Neuronal stem cell (in vitro differentiated cells): ENCODE measurements around the gene ACKR2.

Source experiments
- DNase-seq: peaks from one replicate; pipeline ENCODE4 v3.0.0-alpha.2; 2013; ENCODE audit warnings: low spot score
- H2AFZ ChIP-seq: one replicate; pipeline ENCODE4 v1.6.1; 2013; ENCODE audit warnings: mild to moderate bottlenecking, low read length, inconsistent platforms
- H2AK5ac ChIP-seq: 2 replicates; pipeline ENCODE4 v1.6.1; 2013; ENCODE audit warnings: low read depth, mild to moderate bottlenecking, inconsistent platforms, low read length, moderate library complexity, mixed read lengths
- H2BK120ac ChIP-seq: 2 replicates; pipeline ENCODE4 v1.6.1; 2013; ENCODE audit warnings: low read depth, mild to moderate bottlenecking, inconsistent platforms, low read length, moderate library complexity, mixed read lengths
- H2BK12ac ChIP-seq: one replicate; pipeline ENCODE4 v1.6.1; 2013; ENCODE audit warnings: low read length, inconsistent platforms
- H2BK15ac ChIP-seq: 2 replicates; pipeline ENCODE4 v1.6.1; 2013; ENCODE audit warnings: mild to moderate bottlenecking, low read length, inconsistent platforms, mixed read lengths
- H2BK5ac ChIP-seq: one replicate; pipeline ENCODE4 v1.6.1; 2013; ENCODE audit warnings: inconsistent platforms, mild to moderate bottlenecking, low read length, moderate library complexity
- H3K14ac ChIP-seq: one replicate; pipeline ENCODE4 v1.6.1; 2013; ENCODE audit warnings: low read length, inconsistent platforms
- H3K18ac ChIP-seq: 2 replicates; pipeline ENCODE4 v1.6.1; 2013; ENCODE audit warnings: low read length, inconsistent platforms
- H3K23ac ChIP-seq: 2 replicates; pipeline ENCODE4 v1.6.1; 2013; ENCODE audit warnings: low read depth, mild to moderate bottlenecking, mixed read lengths, low read length, inconsistent platforms; ENCODE audit not compliant: poor library complexity
- H3K27ac ChIP-seq: replicated peaks from 3 replicates; pipeline ENCODE4 v1.5.1; 2013; ENCODE audit warnings: low read length, inconsistent platforms
- H3K27me3 ChIP-seq, 3 experiments: 2 replicates each; pipeline ENCODE4 v1.6.1; 2013; ENCODE audit warnings: low read length in 3 of 3, mild to moderate bottlenecking in 2 of 3, inconsistent platforms in 1 of 3, low read depth in 1 of 3, mixed read lengths in 1 of 3, moderate library complexity in 1 of 3; ENCODE audit not compliant: control insufficient read depth in 3 of 3, insufficient read depth in 3 of 3
- H3K36me3 ChIP-seq, 2 donors: replicated peaks in 1 of 2; 2 replicates each; pipeline ENCODE4 v1.6.1; 2013; ENCODE audit warnings: low read length in 2 of 2; ENCODE audit not compliant: control insufficient read depth in 2 of 2, insufficient read depth in 2 of 2
- H3K4ac ChIP-seq: 2 replicates; pipeline ENCODE4 v1.6.1; 2013; ENCODE audit warnings: inconsistent platforms, mild to moderate bottlenecking, low read length, moderate library complexity
- H3K4me1 ChIP-seq, 2 donors: 1 replicate in 1 of 2; 2 replicates in 1 of 2; pipeline ENCODE4 v1.6.1; 2013; ENCODE audit warnings: low read length in 2 of 2, low read depth in 1 of 2; ENCODE audit not compliant: control insufficient read depth in 2 of 2, insufficient read depth in 1 of 2
- H3K4me2 ChIP-seq: one replicate; pipeline ENCODE4 v1.6.1; 2013; ENCODE audit warnings: mild to moderate bottlenecking, low read length, inconsistent platforms; ENCODE audit not compliant: insufficient read depth, poor library complexity, severe bottlenecking
- H3K4me3 ChIP-seq, 2 donors: 2 replicates each; pipeline ENCODE4 v1.5.1; 2013; ENCODE audit warnings: low read length in 2 of 2, mild to moderate bottlenecking in 2 of 2, inconsistent platforms in 1 of 2, moderate library complexity in 1 of 2
- H3K79me1 ChIP-seq: one replicate; pipeline ENCODE4 v1.6.1; 2013; ENCODE audit warnings: low read depth, mild to moderate bottlenecking, inconsistent platforms, low read length, moderate library complexity
- H3K9ac ChIP-seq: one replicate; pipeline ENCODE4 v1.6.1; 2013; ENCODE audit warnings: mild to moderate bottlenecking, low read depth, low read length, inconsistent platforms; ENCODE audit not compliant: poor library complexity
- H3K9me3 ChIP-seq, 2 donors: replicated peaks in 1 of 2; 2 replicates each; pipeline versions ENCODE3 to v1.6.1; 2013; ENCODE audit warnings: low read length in 2 of 2, mild to moderate bottlenecking in 2 of 2, inconsistent platforms in 1 of 2, low read depth in 1 of 2, mixed read lengths in 1 of 2, moderate library complexity in 1 of 2; ENCODE audit not compliant: control insufficient read depth in 2 of 2, insufficient read depth in 1 of 2
- H4K8ac ChIP-seq: one replicate; pipeline ENCODE4 v1.6.1; 2013; ENCODE audit warnings: low read depth, mild to moderate bottlenecking, inconsistent platforms, low read length, moderate library complexity
- H4K91ac ChIP-seq: one replicate; pipeline ENCODE4 v1.6.1; 2013; ENCODE audit warnings: low read length, low read depth, mild to moderate bottlenecking, inconsistent platforms; ENCODE audit not compliant: poor library complexity
- WGBS, 2 donors: extraction: QIAGEN DNeasy Blood & Tissue Kit; methylation state at CpG; one replicate each; pipeline ENCODE4 v1.1.7; 2013; ENCODE audit warnings: missing lambda C conversion rate in 2 of 2, mixed read lengths in 1 of 2; ENCODE audit not compliant: insufficient read length in 2 of 2, insufficient replicate concordance in 1 of 2; ENCODE audit errors: extremely low coverage in 2 of 2; 5-methylcytosine and 5-hydroxymethylcytosine counted together

The ACKR2 gene

DNA sequence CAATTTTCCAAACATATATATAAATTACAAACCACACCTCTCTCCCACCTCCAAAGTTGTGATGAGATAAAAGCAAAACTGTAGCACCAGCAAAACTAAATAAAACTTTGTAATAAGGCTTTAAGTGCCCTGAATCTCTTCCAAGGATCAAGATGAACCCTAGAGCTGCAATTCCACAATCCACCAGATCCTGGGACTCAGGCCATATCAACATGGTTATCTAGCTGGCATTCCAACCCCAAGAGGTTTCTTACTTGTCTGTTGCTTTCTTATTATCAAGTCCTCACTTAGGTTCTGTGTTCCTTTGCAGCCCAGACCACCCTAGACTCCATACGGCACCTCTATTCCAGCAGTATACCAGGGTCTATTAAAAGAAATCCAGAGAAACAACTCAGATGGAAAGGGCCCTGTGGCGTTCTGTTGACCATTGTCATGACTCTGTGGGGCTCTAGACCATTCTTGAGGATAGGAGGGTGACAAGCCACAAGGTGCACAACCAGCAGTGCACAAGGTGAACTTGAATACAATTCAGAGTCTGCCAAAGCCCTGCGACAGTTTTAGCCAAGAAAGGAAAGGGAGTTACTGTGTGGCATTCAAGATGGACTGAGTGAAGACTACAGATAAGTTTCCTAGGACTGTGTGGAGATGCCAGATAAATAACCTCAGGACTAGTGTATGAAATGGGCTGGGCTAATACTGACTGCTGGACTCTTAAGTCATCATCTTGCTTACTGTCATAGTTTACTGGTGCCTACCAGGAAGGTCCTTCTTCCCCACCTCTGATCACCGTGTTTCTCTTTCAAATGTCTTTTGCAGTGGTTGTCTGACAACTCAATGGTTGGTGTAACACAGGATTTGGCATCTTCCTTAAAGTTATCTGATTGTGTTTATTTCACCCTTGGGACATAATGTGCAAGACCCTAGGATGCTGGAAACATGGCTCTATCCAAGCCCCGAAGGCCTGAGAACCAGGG, 27.2 kb downstream of the ACKR2 start:
- no peak overlapping the region for H2BK12ac ChIP-seq
- H4K91ac ChIP-seq = no peak overlapping the region
- no peak overlapping the region for H2AK5ac ChIP-seq
- no peak overlapping the region for H2AFZ ChIP-seq
- no peak overlapping the region for H3K9ac ChIP-seq
- no peaks in the 10 kb centered on the region for H3K79me1 ChIP-seq
- no peak overlapping the region for H4K8ac ChIP-seq
- no peak overlapping the region for H3K4ac ChIP-seq
- no peaks in the 10 kb centered on the region for H3K4me1 ChIP-seq
- no peak overlapping the region for H3K14ac ChIP-seq
- H3K27ac ChIP-seq = no peak overlapping the region
- peaks cover 0 to 9% (median 0%) of the 10 kb centered on the region in 3 experiments for H3K27me3 ChIP-seq
- no peak overlapping the region for H3K23ac ChIP-seq
- no peak overlapping the region for H2BK5ac ChIP-seq
- no CpG with 5 or more reads among the region's 5 CpGs for WGBS, 2 donors
- H3K18ac ChIP-seq = no peak overlapping the region
- H2BK15ac ChIP-seq = no peak overlapping the region
- H2BK120ac ChIP-seq = no peak overlapping the region
- no peak overlapping the region for H3K4me3 ChIP-seq
- DNase-seq = no peak
- H3K9me3 ChIP-seq = no peaks in the 10 kb centered on the region
- no peak overlapping the region for H3K4me2 ChIP-seq
- no peaks in the 10 kb centered on the region for H3K36me3 ChIP-seq

DNA sequence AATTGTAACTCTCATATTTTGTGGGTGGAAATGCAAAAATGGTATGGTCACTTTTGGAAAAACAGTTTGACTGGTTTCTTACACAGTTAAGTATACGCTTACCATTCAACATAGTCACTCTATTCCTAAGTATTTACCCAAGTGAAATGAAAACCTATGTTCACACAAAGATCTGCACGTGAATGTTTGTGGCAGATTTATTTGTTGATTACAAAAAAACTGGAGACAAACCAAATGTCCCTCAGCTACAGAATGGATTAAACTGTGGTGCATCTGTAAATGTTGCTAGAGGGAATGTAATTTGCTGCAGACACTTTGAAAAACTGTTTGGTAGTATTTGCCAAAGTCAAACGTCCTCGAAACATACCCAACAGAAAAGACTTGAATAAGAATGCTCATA, 29.3 kb downstream of the ACKR2 start:
- no CpG with 5 or more reads among the region's 4 CpGs for WGBS, 2 donors
- H2AK5ac ChIP-seq = no peak overlapping the region
- no peak for DNase-seq

DNA sequence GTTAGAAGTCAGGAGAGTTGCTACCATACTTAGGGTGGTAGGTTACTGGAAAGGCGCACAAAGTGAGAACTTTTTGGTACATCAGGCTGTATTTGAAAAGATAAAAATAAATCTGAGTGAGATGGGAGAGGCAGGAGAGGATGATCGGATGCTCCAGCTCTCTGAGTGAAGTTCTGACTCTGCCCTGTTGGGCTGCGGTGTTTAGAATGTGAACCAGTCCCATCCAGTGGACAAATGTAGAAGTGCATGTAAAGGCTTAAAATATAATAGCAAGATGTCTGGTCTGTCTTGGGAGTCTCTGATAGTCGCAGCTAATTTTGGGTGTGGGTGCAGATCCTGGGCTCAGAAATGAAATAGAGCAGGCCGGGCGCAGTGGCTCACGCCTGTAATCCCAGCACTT, 30.4 kb downstream of the ACKR2 start:
- H3K79me1 ChIP-seq = no peaks in the 10 kb centered on the region
- peaks cover 0 to 9% (median 0%) of the 10 kb centered on the region in 3 experiments for H3K27me3 ChIP-seq
- H3K4me3 ChIP-seq = no peak overlapping the region
- no peak overlapping the region for H4K91ac ChIP-seq
- H3K27ac ChIP-seq = no peak overlapping the region
- no CpG with 5 or more reads among the region's 7 CpGs for WGBS, 2 donors
- no peak overlapping the region for H3K4ac ChIP-seq
- no peak overlapping the region for H3K23ac ChIP-seq
- no peak overlapping the region for H4K8ac ChIP-seq
- no peak overlapping the region for H3K9ac ChIP-seq
- no peaks in the 10 kb centered on the region for H3K9me3 ChIP-seq
- no peak overlapping the region for H2BK120ac ChIP-seq
- DNase-seq = peak; percentile 38
- H2BK12ac ChIP-seq = no peak overlapping the region
- H3K14ac ChIP-seq = no peak overlapping the region
- H2BK15ac ChIP-seq = no peak overlapping the region
- H3K4me2 ChIP-seq = no peak overlapping the region
- H3K18ac ChIP-seq = no peak overlapping the region
- peaks cover 0 to 5% of the 10 kb centered on the region in 2 donors for H3K4me1 ChIP-seq
- H3K36me3 ChIP-seq = no peaks in the 10 kb centered on the region
- no peak overlapping the region for H2AK5ac ChIP-seq
- H2BK5ac ChIP-seq = no peak overlapping the region
- peak overlapping the region; percentile 0 for H2AFZ ChIP-seq

More for the DNA sequence above, 29.3 kb downstream of the ACKR2 start:
- H2AFZ ChIP-seq = no peak overlapping the region
- no peaks in the 10 kb centered on the region for H3K4me1 ChIP-seq
- H3K14ac ChIP-seq = no peak overlapping the region
- no peak overlapping the region for H3K4me2 ChIP-seq
- H2BK12ac ChIP-seq = no peak overlapping the region
- no peak overlapping the region for H3K27ac ChIP-seq
- H2BK120ac ChIP-seq = no peak overlapping the region
- no peaks in the 10 kb centered on the region for H3K9me3 ChIP-seq
- no peak overlapping the region for H3K4ac ChIP-seq
- H3K27me3 ChIP-seq = peaks cover 0 to 9% (median 0%) of the 10 kb centered on the region in 3 experiments
- H2BK5ac ChIP-seq = no peak overlapping the region
- H2BK15ac ChIP-seq = no peak overlapping the region
- no peak overlapping the region for H4K8ac ChIP-seq
- H3K79me1 ChIP-seq = no peaks in the 10 kb centered on the region
- no peak overlapping the region for H3K23ac ChIP-seq
- no peaks in the 10 kb centered on the region for H3K36me3 ChIP-seq
- H4K91ac ChIP-seq = no peak overlapping the region
- no peak overlapping the region for H3K4me3 ChIP-seq
- H3K9ac ChIP-seq = no peak overlapping the region
- no peak overlapping the region for H3K18ac ChIP-seq

DNA sequence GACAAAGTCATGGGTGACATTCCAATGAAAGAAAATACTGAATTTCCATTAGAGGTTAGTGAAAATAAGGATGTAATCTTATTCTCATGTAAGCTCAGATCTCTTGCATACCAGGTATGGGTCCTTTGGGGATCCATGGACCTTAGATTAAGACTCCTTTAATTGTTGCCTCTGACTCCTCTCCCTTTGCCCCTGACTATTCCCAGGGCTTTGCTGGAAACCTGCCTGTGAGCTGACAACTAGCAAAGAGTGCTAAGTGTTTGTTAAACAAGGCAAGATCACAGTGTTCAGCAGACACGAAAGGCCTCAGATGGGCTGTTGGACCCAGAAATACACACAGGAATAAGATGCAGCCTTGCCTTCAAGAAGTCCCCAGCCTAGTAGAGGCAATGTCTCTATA, 32.1 kb downstream of the ACKR2 start:
- H3K4me1 ChIP-seq = peaks cover 0 to 8% of the 10 kb centered on the region in 2 donors
- no peak overlapping the region for H4K8ac ChIP-seq
- no peak overlapping the region for H2AK5ac ChIP-seq
- no peak overlapping the region for H3K23ac ChIP-seq
- no peak overlapping the region for H3K4me3 ChIP-seq
- H3K27me3 ChIP-seq = peaks cover 0 to 12% (median 0%) of the 10 kb centered on the region in 3 experiments
- no peak overlapping the region for H3K9ac ChIP-seq
- H3K36me3 ChIP-seq = no peaks in the 10 kb centered on the region
- H3K4ac ChIP-seq = no peak overlapping the region
- H3K9me3 ChIP-seq = no peaks in the 10 kb centered on the region
- no peak overlapping the region for H2AFZ ChIP-seq
- WGBS, 2 donors = no CpG with 5 or more reads among the region's 1 CpG
- H2BK15ac ChIP-seq = no peak overlapping the region
- H4K91ac ChIP-seq = no peak overlapping the region
- DNase-seq = no peak
- no peak overlapping the region for H3K14ac ChIP-seq
- H2BK120ac ChIP-seq = no peak overlapping the region
- H3K4me2 ChIP-seq = no peak overlapping the region
- no peak overlapping the region for H2BK12ac ChIP-seq
- no peak overlapping the region for H3K27ac ChIP-seq
- H2BK5ac ChIP-seq = no peak overlapping the region
- H3K79me1 ChIP-seq = no peaks in the 10 kb centered on the region
- H3K18ac ChIP-seq = no peak overlapping the region
